ENCODE data around the gene CHRNA9.

CHRNA9 gene

GRCh38 chr4:40308528-40309122 is 26.5 kb upstream of the CHRNA9 start:
- no peak for DNase-seq (ENCODE audit: low read depth in 3 of 3)

GRCh38 chr4:40309250-40309774 is 25.8 kb upstream of the CHRNA9 start:
- peak; percentile 80 to 91 (median 83) for DNase-seq (ENCODE audit: low read depth in 3 of 3)

- DNase-seq (ENCODE audit: low read depth in 3 of 3): no peak
Measured at GRCh38 chr4:40310225-40310624, 24.9 kb upstream of the CHRNA9 start.

- no peak for DNase-seq (ENCODE audit: low read depth in 3 of 3)
Measured at GRCh38 chr4:40311811-40312346, 23.3 kb upstream of the CHRNA9 start.

GRCh38 chr4:40314951-40315350 is 20.2 kb upstream of the CHRNA9 start:
- no peak for DNase-seq (ENCODE audit: low read depth in 3 of 3)

- peak in 1 of 3 experiments; percentile 35 for DNase-seq (ENCODE audit: low read depth in 3 of 3)
Measured at GRCh38 chr4:40316333-40316781, 18.8 kb upstream of the CHRNA9 start.

GRCh38 chr4:40316782-40317635 is 18.1 kb upstream of the CHRNA9 start:
- peak in 2 of 3 experiments; percentile 37 to 50 for DNase-seq (ENCODE audit: low read depth in 3 of 3)

- no peak for DNase-seq (ENCODE audit: low read depth in 3 of 3)
Measured at GRCh38 chr4:40317916-40318658, 17.0 kb upstream of the CHRNA9 start.

GRCh38 chr4:40321574-40322275 is 13.4 kb upstream of the CHRNA9 start:
- no peak for DNase-seq (ENCODE audit: low read depth in 3 of 3)

- no peak for DNase-seq (ENCODE audit: low read depth in 3 of 3)
Measured at GRCh38 chr4:40322811-40323210, 12.3 kb upstream of the CHRNA9 start.

- DNase-seq (ENCODE audit: low read depth in 3 of 3): no peak
Measured at GRCh38 chr4:40323866-40324265, 11.3 kb upstream of the CHRNA9 start.

GRCh38 chr4:40325406-40326019 is 9.6 kb upstream of the CHRNA9 start:
- DNase-seq (ENCODE audit: low read depth in 3 of 3): peak; percentile 28 to 41 (median 40)

- no peak for DNase-seq (ENCODE audit: low read depth in 3 of 3)
Measured at GRCh38 chr4:40327340-40327739, 7.8 kb upstream of the CHRNA9 start.

GRCh38 chr4:40328383-40328782 is 6.8 kb upstream of the CHRNA9 start:
- no peak for DNase-seq (ENCODE audit: low read depth in 3 of 3)

GRCh38 chr4:40329805-40330204 is 5.3 kb upstream of the CHRNA9 start:
- DNase-seq (ENCODE audit: low read depth in 3 of 3): no peak

GRCh38 chr4:40330536-40330935 is 4.6 kb upstream of the CHRNA9 start:
- no peak for DNase-seq (ENCODE audit: low read depth in 3 of 3)

GRCh38 chr4:40331101-40331745 is 3.9 kb upstream of the CHRNA9 start:
- DNase-seq (ENCODE audit: low read depth in 3 of 3): no peak

GRCh38 chr4:40331961-40332360 is 3.2 kb upstream of the CHRNA9 start:
- DNase-seq (ENCODE audit: low read depth in 3 of 3): no peak

GRCh38 chr4:40333921-40334352 is 1.2 kb upstream of the CHRNA9 start:
- no peak for DNase-seq (ENCODE audit: low read depth in 3 of 3)

GRCh38 chr4:40335525-40335894 is 377 bp downstream of the CHRNA9 start:
- DNase-seq (ENCODE audit: low read depth in 3 of 3): no peak
